HepG2 (cell line): ENCODE results near the gene MXD3. TPM values are rescaled to one million over a fixed set of nuclear protein-coding genes. Genes with fewer than 3 reads are reported as not detected.

ENCODE experiments used
- ARNT2 ChIP-seq: sonication (generic); formaldehyde crosslinking; IDR thresholded peaks from 2 replicates; pipeline ENCODE4 v1.8.0; 2022; ENCODE audit warnings: mild to moderate bottlenecking, low read depth, missing genetic modification reagents, moderate library complexity
- ATF1 ChIP-seq: IDR thresholded peaks from 2 replicates; pipeline ENCODE4 v1.6.1; 2016; ENCODE audit warnings: mild to moderate bottlenecking, control low read depth
- BRCA1 ChIP-seq: sonication (generic); formaldehyde crosslinking; IDR thresholded peaks from 2 replicates; pipeline ENCODE4 v1.4.0; 2020; ENCODE audit warnings: missing genetic modification reagents
- CREB1 ChIP-seq, 2 experiments: fragments of 450-650 bp in 1 of 2; IDR thresholded peaks; 2 replicates each; pipeline ENCODE4 v1.6.1; 2016 to 2017; ENCODE audit warnings: control low read depth in 1 of 2, mild to moderate bottlenecking in 1 of 2, missing compliant biosample characterization in 1 of 2, missing genetic modification characterization in 1 of 2
- GABPA ChIP-seq, 2 experiments: IDR thresholded peaks; 2 replicates each; pipeline ENCODE4 v1.6.1; 2011 to 2016; ENCODE audit warnings: low read depth in 2 of 2, low read length in 1 of 2, missing biosample characterization in 1 of 2, missing genetic modification characterization in 1 of 2
- GATAD2A ChIP-seq: IDR thresholded peaks from 2 replicates; pipeline ENCODE4 v1.6.1; 2016
- MBNL3 ChIP-seq: fragments of 250-450 bp; sonication (Bioruptor Pico); conservative IDR thresholded peaks from 2 replicates; pipeline ENCODE4 v1.8.0; 2022; ENCODE audit warnings: mild to moderate bottlenecking, inconsistent platforms
- NFATC3 ChIP-seq: sonication (generic); formaldehyde crosslinking; IDR thresholded peaks from 2 replicates; pipeline ENCODE4 v1.5.1; 2020; ENCODE audit warnings: mild to moderate bottlenecking, missing genetic modification reagents
- PPARG ChIP-seq: conservative IDR thresholded peaks from 2 replicates; pipeline ENCODE4 v1.6.1; 2016; ENCODE audit warnings: missing biosample characterization, missing genetic modification reagents
- RBFOX2 ChIP-seq: fragments of 200-400 bp; formaldehyde crosslinking; IDR thresholded peaks from 2 replicates; pipeline ENCODE4 v1.6.1; 2017; ENCODE audit warnings: low read depth, mild to moderate bottlenecking, low read length
- RCOR2 ChIP-seq: IDR thresholded peaks from 2 replicates; pipeline ENCODE4 v1.6.1; 2016; ENCODE audit warnings: missing biosample characterization, missing genetic modification reagents
- SMARCE1 ChIP-seq: fragments of 450-650 bp; IDR thresholded peaks from 2 replicates; pipeline ENCODE4 v1.6.1; 2017; ENCODE audit warnings: borderline replicate concordance
- SMC3 ChIP-seq: IDR thresholded peaks from 2 replicates; pipeline ENCODE4 v1.6.1; 2011; ENCODE audit warnings: low read length, improper control_type of control experiment
- SNAPC2 ChIP-seq: sonication (generic); formaldehyde crosslinking; IDR thresholded peaks from 2 replicates; pipeline ENCODE4 v1.8.1; 2022; ENCODE audit warnings: mild to moderate bottlenecking, missing genetic modification reagents
- SSRP1 ChIP-seq: IDR thresholded peaks from 2 replicates; pipeline ENCODE4 v1.6.1; 2016; ENCODE audit warnings: control low read depth
- ZFP41 ChIP-seq: sonication (generic); formaldehyde crosslinking; IDR thresholded peaks from 2 replicates; pipeline ENCODE4 v1.4.0; 2020; ENCODE audit warnings: mild to moderate bottlenecking, missing genetic modification reagents, borderline replicate concordance
- ZFX ChIP-seq: sonication (generic); formaldehyde crosslinking; IDR thresholded peaks from 2 replicates; pipeline ENCODE4 v1.4.0; 2020; ENCODE audit warnings: mild to moderate bottlenecking, low read depth, missing genetic modification reagents, moderate library complexity
- ZNF331 ChIP-seq: sonication (generic); formaldehyde crosslinking; IDR thresholded peaks from 2 replicates; pipeline ENCODE4 v1.4.0; 2020; ENCODE audit warnings: missing genetic modification reagents
- ZNF383 ChIP-seq: sonication (generic); formaldehyde crosslinking; IDR thresholded peaks from 2 replicates; pipeline ENCODE4 v1.4.0; 2020; ENCODE audit warnings: missing genetic modification reagents, mild to moderate bottlenecking, borderline replicate concordance
- ZNF432 ChIP-seq: sonication (generic); formaldehyde crosslinking; IDR thresholded peaks from 2 replicates; pipeline ENCODE4 v1.5.0; 2020; ENCODE audit warnings: missing genetic modification reagents, mild to moderate bottlenecking, borderline replicate concordance
- ZNF446 ChIP-seq: sonication (generic); formaldehyde crosslinking; IDR thresholded peaks from 2 replicates; pipeline ENCODE4 v1.5.0; 2020; ENCODE audit warnings: mild to moderate bottlenecking, missing genetic modification reagents
- ZNF558 ChIP-seq: sonication (generic); formaldehyde crosslinking; IDR thresholded peaks from 2 replicates; pipeline ENCODE4 v1.9.0; 2022; ENCODE audit warnings: mild to moderate bottlenecking, missing genetic modification reagents, borderline replicate concordance
- ZNF772 ChIP-seq: sonication (generic); formaldehyde crosslinking; IDR thresholded peaks from 2 replicates; pipeline ENCODE4 v1.5.0; 2020; ENCODE audit warnings: mild to moderate bottlenecking, missing genetic modification reagents
- ZNF781 ChIP-seq: sonication (generic); formaldehyde crosslinking; IDR thresholded peaks from 2 replicates; pipeline ENCODE4 v1.5.1; 2020; ENCODE audit warnings: borderline replicate concordance, mild to moderate bottlenecking, missing genetic modification reagents; ENCODE audit errors: not compliant biosample characterization
- polyA plus RNA-seq, 8 experiments: library from polyadenylated mRNA; depleted of rRNA in 3 of 8; stranded (reverse) in 7 of 8; unstranded in 1 of 8; fragments of >200 nt; fragmentation: Illumina TruSeq in 4 of 8; extraction: Trizol in 4 of 8; gene quantifications; 2 replicates each; pipeline versions ENCODE4 v1.2.1 to v1.2.3, GENCODE V29; 2011 to 2016; ENCODE audit warnings: low read depth in 4 of 8, missing spikeins in 1 of 8, mixed read lengths in 1 of 8; ENCODE audit not compliant: insufficient read depth in 1 of 8
- total RNA-seq, 5 experiments: library from RNA; depleted of rRNA; stranded (reverse); fragments of >200 nt; fragmentation: Illumina TruSeq; extraction: Trizol; gene quantifications; 2 replicates each; pipeline ENCODE4 v1.2.3, GENCODE V29; 2016; ENCODE audit warnings: low read depth in 1 of 5
- TF ChIP-seq, protein P1 (sequence below): sonication (generic); formaldehyde crosslinking; IDR thresholded peaks from 2 replicates; pipeline ENCODE4 v1.4.0; 2020; ENCODE audit warnings: missing genetic modification reagents
- TF ChIP-seq, protein P2 (sequence below): sonication (generic); formaldehyde crosslinking; IDR thresholded peaks from 2 replicates; pipeline ENCODE4 v1.5.1; 2020; ENCODE audit warnings: missing genetic modification reagents, mild to moderate bottlenecking, borderline replicate concordance
- TF ChIP-seq, protein P3 (sequence below): sonication (generic); formaldehyde crosslinking; conservative IDR thresholded peaks from 2 replicates; pipeline ENCODE4 v1.4.0; 2020; ENCODE audit warnings: missing genetic modification reagents

Gene MXD3
- total and polyA plus RNA-seq, 2 of the 13 experiments (the other 11 are each of a cell fraction or from before 2014, with no cell fraction given): 10.5 to 12.8 TPM

DNA sequence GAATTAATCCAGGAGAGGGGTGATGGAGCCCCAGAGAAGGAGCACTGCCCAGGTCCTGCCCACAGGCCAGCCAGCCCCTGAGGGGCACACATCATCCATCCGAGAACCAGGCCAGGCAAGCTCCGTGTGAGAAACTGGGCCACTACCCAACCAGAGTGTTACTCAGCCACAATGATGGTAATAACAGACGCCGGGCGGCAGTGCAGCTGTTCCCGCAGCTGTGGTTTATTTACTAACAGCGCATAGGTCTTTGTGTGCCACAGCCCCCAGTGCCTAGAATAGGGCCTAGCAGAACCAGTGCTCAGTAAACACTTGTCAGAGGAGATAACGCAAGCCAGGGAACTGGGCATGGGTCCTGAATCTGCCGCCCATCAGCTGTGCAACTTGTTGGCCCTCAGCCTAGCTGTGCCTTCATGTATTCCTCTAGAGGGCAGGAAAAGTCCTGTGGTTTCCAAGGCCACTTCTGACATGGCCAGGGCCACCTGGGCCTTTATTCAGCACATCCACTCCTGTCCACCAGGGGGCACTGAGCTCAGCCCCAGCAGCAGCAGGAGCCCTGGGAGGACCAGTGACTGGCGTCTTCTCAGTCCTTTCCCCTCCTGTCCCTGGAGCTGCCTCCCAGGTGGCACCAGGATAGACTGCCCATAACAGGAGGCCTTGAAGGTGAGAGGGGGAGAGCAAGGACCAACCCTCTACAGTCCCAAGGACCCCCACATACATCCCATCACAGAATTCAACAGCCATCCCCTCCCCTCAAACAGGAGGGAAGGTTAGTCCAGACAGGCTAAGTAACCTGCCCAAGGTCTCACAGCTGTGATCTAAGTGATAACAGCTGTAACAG lies 2.1 kb downstream of the MXD3 start (continued):
- TF ChIP-seq ZFX (peak; percentile 54), ZNF558 (CRISPR knock-in tag) (no peak), ZNF331 (CRISPR knock-in tag) (peak; percentile 61; the same call in 1 of the 2 replicates), ATF1 (no peak), SSRP1 (no peak), ZNF772 (CRISPR knock-in tag) (0 out of 2 replicates have a peak, but pooled peaks have one; percentile 43), RCOR2 (CRISPR knock-in tag) (no peak), PPARG (CRISPR knock-in tag) (no peak), ZNF446 (CRISPR knock-in tag) (no peak), CREB1 (IDR thresholded peaks at IDR 0.05) (no peak), CREB1 (CRISPR knock-in tag; IDR thresholded peaks at IDR 0.05) (no peak), GATAD2A (no peak), MBNL3 (CRISPR knock-in tag) (no peak), SNAPC2 (CRISPR knock-in tag) (no peak), ZNF432 (CRISPR knock-in tag) (no peak), RBFOX2 (no peak), ARNT2 (CRISPR knock-in tag) (no peak), GABPA (IDR thresholded peaks at IDR 0.05; ENCODE audit: low read depth, low read length) (no peak), GABPA (CRISPR knock-in tag; IDR thresholded peaks at IDR 0.05; ENCODE audit: low read depth) (no peak), ZNF781 (no peak), BRCA1 (CRISPR knock-in tag) (no peak), SMC3 (peak; percentile 60; the same call in 1 of the 2 replicates), NFATC3 (CRISPR knock-in tag) (no peak), SMARCE1 (no peak), ZNF383 (CRISPR knock-in tag) (no peak), ZFP41 (CRISPR knock-in tag) (no peak)
- TF ChIP-seq, protein P1, sequence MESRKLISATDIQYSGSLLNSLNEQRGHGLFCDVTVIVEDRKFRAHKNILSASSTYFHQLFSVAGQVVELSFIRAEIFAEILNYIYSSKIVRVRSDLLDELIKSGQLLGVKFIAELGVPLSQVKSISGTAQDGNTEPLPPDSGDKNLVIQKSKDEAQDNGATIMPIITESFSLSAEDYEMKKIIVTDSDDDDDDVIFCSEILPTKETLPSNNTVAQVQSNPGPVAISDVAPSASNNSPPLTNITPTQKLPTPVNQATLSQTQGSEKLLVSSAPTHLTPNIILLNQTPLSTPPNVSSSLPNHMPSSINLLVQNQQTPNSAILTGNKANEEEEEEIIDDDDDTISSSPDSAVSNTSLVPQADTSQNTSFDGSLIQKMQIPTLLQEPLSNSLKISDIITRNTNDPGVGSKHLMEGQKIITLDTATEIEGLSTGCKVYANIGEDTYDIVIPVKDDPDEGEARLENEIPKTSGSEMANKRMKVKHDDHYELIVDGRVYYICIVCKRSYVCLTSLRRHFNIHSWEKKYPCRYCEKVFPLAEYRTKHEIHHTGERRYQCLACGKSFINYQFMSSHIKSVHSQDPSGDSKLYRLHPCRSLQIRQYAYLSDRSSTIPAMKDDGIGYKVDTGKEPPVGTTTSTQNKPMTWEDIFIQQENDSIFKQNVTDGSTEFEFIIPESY (CRISPR knock-in tag): peak; percentile 55; the same call in 1 of the 2 replicates
- TF ChIP-seq, protein P2, sequence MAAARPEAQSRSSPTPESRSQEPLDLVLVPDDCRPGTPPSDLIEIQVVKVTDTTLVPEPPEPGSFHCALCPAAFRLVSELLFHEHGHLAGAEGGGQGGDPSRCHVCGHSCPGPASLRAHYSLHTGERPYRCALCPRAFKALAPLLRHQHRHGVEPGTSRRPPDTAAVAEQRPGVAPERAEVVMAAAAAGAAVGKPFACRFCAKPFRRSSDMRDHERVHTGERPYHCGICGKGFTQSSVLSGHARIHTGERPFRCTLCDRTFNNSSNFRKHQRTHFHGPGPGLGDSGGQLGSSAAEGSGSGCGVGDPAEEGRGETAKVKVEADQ (CRISPR knock-in tag): no peak
- TF ChIP-seq, protein P3, sequence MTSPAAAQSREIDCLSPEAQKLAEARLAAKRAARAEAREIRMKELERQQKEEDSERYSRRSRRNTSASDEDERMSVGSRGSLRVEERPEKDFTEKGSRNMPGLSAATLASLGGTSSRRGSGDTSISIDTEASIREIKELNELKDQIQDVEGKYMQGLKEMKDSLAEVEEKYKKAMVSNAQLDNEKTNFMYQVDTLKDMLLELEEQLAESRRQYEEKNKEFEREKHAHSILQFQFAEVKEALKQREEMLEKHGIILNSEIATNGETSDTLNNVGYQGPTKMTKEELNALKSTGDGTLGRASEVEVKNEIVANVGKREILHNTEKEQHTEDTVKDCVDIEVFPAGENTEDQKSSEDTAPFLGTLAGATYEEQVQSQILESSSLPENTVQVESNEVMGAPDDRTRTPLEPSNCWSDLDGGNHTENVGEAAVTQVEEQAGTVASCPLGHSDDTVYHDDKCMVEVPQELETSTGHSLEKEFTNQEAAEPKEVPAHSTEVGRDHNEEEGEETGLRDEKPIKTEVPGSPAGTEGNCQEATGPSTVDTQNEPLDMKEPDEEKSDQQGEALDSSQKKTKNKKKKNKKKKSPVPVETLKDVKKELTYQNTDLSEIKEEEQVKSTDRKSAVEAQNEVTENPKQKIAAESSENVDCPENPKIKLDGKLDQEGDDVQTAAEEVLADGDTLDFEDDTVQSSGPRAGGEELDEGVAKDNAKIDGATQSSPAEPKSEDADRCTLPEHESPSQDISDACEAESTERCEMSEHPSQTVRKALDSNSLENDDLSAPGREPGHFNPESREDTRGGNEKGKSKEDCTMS (CRISPR knock-in tag): no peak
